A549 (cell line): ENCODE measurements around the gene ELL.

Experiments used
- BHLHE40 ChIP-seq: IDR thresholded peaks from 2 replicates; pipeline ENCODE4 v1.6.1; 2012; ENCODE audit warnings: low read depth, low read length, inconsistent platforms
- CEBPB ChIP-seq, 2 experiments: fragments of >200 bp in 1 of 2; sonication (Bioruptor Twin) in 1 of 2; formaldehyde crosslinking in 1 of 2; IDR thresholded peaks; 2 replicates each; pipeline ENCODE4 v1.6.1; 2012 to 2016
- HDAC2 ChIP-seq: fragments of 200-600 bp; sonication (generic); IDR thresholded peaks from 2 replicates; pipeline ENCODE4 v1.6.1; 2016
- MAFK ChIP-seq: fragments of 450-650 bp; IDR thresholded peaks from 2 replicates; pipeline ENCODE4 v1.6.1; 2014; ENCODE audit not compliant: partially characterized antibody
- MAZ ChIP-seq: fragments of 150-350 bp; IDR thresholded peaks from 2 replicates; pipeline ENCODE4 v1.6.1; 2014; ENCODE audit warnings: antibody characterized with exemption, low read depth, low read length, borderline replicate concordance
- POLR2A ChIP-seq: IDR thresholded peaks from 2 replicates; pipeline ENCODE4 v1.6.1; 2012; ENCODE audit warnings: mild to moderate bottlenecking, low read length
- RAD21 ChIP-seq, 2 experiments: fragments of >200 bp in 1 of 2; sonication (Bioruptor Twin) in 1 of 2; formaldehyde crosslinking in 1 of 2; IDR thresholded peaks in 1 of 2; conservative IDR thresholded peaks in 1 of 2; 2 replicates in 1 of 2; 3 replicates in 1 of 2; pipeline ENCODE4 v1.6.1; 2012 to 2018; ENCODE audit warnings: inconsistent platforms in 1 of 2
- RFX5 ChIP-seq: fragments of 450-650 bp; IDR thresholded peaks from 2 replicates; pipeline ENCODE4 v1.7.1; 2014; ENCODE audit warnings: antibody characterized with exemption, mild to moderate bottlenecking, moderate library complexity
- SREBF2 ChIP-seq: fragments of 450-650 bp; IDR thresholded peaks from 2 replicates; pipeline ENCODE4 v1.6.1; 2014; ENCODE audit warnings: mild to moderate bottlenecking, moderate library complexity
- ZFP36 ChIP-seq: fragments of 450-650 bp; IDR thresholded peaks from 2 replicates; pipeline ENCODE4 v1.6.1; 2014; ENCODE audit warnings: borderline replicate concordance; ENCODE audit not compliant: partially characterized antibody
- TF ChIP-seq, protein P1 (sequence below): fragments of 250-450 bp; sonication (Bioruptor Pico); IDR thresholded peaks from 2 replicates; pipeline ENCODE4 v1.5.0; 2021; ENCODE audit warnings: mild to moderate bottlenecking, moderate library complexity, borderline replicate concordance
- TF ChIP-seq, protein P2 (sequence below): fragments of >200 bp; sonication (Bioruptor Twin); formaldehyde crosslinking; IDR thresholded peaks from 3 replicates; pipeline ENCODE4 v1.5.1; 2016
- TF ChIP-seq, protein P3 (sequence below): fragments of 200-600 bp; sonication (generic); IDR thresholded peaks from 2 replicates; pipeline ENCODE4 v1.6.1; 2016; ENCODE audit warnings: antibody characterized with exemption, mild to moderate bottlenecking, moderate library complexity

DNA sequence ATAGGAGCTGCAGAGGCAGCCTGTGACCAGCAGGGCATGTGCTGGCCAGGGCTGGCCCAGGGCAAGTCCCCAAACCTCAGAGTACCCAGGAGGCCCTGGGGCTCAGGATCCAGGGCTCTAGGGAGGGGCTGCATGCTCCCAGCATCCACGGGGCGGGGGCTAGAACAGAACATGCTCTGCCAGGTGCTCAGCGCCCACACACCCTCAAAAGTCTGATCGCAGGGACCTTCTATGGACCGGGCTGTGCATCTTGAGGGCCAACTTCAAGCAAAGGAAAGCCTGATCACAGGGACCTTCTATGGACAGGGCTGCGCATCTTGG lies 33.5 kb downstream of the ELL start:
- no peak for TF ChIP-seq RFX5
- no peak for TF ChIP-seq RAD21 (conservative IDR thresholded peaks at IDR 0.05 in 1 of 2, IDR thresholded peaks at IDR 0.05 in 1 of 2)
- TF ChIP-seq HDAC2, result no peak
- TF ChIP-seq ZFP36, result no peak
- no peak for TF ChIP-seq MAFK
- no peak for TF ChIP-seq BHLHE40
- no peak for TF ChIP-seq SREBF2
- TF ChIP-seq, protein P1, sequence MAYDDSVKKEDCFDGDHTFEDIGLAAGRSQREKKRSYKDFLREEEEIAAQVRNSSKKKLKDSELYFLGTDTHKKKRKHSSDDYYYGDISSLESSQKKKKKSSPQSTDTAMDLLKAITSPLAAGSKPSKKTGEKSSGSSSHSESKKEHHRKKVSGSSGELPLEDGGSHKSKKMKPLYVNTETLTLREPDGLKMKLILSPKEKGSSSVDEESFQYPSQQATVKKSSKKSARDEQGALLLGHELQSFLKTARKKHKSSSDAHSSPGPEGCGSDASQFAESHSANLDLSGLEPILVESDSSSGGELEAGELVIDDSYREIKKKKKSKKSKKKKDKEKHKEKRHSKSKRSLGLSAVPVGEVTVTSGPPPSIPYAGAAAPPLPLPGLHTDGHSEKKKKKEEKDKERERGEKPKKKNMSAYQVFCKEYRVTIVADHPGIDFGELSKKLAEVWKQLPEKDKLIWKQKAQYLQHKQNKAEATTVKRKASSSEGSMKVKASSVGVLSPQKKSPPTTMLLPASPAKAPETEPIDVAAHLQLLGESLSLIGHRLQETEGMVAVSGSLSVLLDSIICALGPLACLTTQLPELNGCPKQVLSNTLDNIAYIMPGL, result no peak
- TF ChIP-seq POLR2A, result no peak
- TF ChIP-seq, protein P2, sequence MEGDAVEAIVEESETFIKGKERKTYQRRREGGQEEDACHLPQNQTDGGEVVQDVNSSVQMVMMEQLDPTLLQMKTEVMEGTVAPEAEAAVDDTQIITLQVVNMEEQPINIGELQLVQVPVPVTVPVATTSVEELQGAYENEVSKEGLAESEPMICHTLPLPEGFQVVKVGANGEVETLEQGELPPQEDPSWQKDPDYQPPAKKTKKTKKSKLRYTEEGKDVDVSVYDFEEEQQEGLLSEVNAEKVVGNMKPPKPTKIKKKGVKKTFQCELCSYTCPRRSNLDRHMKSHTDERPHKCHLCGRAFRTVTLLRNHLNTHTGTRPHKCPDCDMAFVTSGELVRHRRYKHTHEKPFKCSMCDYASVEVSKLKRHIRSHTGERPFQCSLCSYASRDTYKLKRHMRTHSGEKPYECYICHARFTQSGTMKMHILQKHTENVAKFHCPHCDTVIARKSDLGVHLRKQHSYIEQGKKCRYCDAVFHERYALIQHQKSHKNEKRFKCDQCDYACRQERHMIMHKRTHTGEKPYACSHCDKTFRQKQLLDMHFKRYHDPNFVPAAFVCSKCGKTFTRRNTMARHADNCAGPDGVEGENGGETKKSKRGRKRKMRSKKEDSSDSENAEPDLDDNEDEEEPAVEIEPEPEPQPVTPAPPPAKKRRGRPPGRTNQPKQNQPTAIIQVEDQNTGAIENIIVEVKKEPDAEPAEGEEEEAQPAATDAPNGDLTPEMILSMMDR, result no peak
- no peak for TF ChIP-seq CEBPB (IDR thresholded peaks at IDR 0.05)
- TF ChIP-seq MAZ, result no peak
- TF ChIP-seq, protein P3, sequence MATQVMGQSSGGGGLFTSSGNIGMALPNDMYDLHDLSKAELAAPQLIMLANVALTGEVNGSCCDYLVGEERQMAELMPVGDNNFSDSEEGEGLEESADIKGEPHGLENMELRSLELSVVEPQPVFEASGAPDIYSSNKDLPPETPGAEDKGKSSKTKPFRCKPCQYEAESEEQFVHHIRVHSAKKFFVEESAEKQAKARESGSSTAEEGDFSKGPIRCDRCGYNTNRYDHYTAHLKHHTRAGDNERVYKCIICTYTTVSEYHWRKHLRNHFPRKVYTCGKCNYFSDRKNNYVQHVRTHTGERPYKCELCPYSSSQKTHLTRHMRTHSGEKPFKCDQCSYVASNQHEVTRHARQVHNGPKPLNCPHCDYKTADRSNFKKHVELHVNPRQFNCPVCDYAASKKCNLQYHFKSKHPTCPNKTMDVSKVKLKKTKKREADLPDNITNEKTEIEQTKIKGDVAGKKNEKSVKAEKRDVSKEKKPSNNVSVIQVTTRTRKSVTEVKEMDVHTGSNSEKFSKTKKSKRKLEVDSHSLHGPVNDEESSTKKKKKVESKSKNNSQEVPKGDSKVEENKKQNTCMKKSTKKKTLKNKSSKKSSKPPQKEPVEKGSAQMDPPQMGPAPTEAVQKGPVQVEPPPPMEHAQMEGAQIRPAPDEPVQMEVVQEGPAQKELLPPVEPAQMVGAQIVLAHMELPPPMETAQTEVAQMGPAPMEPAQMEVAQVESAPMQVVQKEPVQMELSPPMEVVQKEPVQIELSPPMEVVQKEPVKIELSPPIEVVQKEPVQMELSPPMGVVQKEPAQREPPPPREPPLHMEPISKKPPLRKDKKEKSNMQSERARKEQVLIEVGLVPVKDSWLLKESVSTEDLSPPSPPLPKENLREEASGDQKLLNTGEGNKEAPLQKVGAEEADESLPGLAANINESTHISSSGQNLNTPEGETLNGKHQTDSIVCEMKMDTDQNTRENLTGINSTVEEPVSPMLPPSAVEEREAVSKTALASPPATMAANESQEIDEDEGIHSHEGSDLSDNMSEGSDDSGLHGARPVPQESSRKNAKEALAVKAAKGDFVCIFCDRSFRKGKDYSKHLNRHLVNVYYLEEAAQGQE, result no peak
